Superior temporal gyrus (tissue), 1 donor: ENCODE results near the gene PRMT1.

Experiments used
- DNase-seq: peaks from one replicate; pipeline ENCODE4 v3.0.0-alpha.2; 2016; ENCODE audit errors: extremely low spot score

PRMT1 gene

GRCh38 chr19:49688531-49689132 lies 11.6 kb downstream of the PRMT1 start:
- no peak for DNase-seq

GRCh38 chr19:49689133-49690078 lies 12.3 kb downstream of the PRMT1 start, which contains the start of gene ADM5:
ADM5 (plus strand) TSS chr19:49689594; CDS start chr19:49689838, 244 bp downstream.
- peak; percentile 42 for DNase-seq

GRCh38 chr19:49690079-49690655 lies 13.1 kb downstream of the PRMT1 start:
- DNase-seq: no peak

- peak; percentile 90 for DNase-seq
Observed at GRCh38 chr19:49690656-49691242, 13.7 kb downstream of the PRMT1 start, which contains the start of gene CPT1C. CPT1C (plus strand) TSS chr19:49691116; CDS start chr19:49692253, 1,137 bp downstream.

- DNase-seq: peak; percentile 85
Observed at GRCh38 chr19:49691243-49692146, 14.4 kb downstream of the PRMT1 start.

GRCh38 chr19:49692147-49692506 lies 15.1 kb downstream of the PRMT1 start:
- peak; percentile 56 for DNase-seq

GRCh38 chr19:49696115-49696514 lies 19.0 kb downstream of the PRMT1 start:
- DNase-seq: no peak

GRCh38 chr19:49696865-49697264 lies 19.8 kb downstream of the PRMT1 start:
- DNase-seq: no peak

- no peak for DNase-seq
Observed at GRCh38 chr19:49699364-49699763, 22.3 kb downstream of the PRMT1 start.

- no peak for DNase-seq
Observed at GRCh38 chr19:49700563-49700962, 23.5 kb downstream of the PRMT1 start.

- no peak for DNase-seq
Observed at GRCh38 chr19:49701271-49701786, 24.3 kb downstream of the PRMT1 start.

GRCh38 chr19:49704888-49705642 lies 28.0 kb downstream of the PRMT1 start:
- DNase-seq: no peak

GRCh38 chr19:49705919-49706318 lies 28.8 kb downstream of the PRMT1 start:
- DNase-seq: no peak

GRCh38 chr19:49710372-49710951 lies 33.4 kb downstream of the PRMT1 start:
- DNase-seq: no peak

- DNase-seq: no peak
Observed at GRCh38 chr19:49712397-49712859, 35.4 kb downstream of the PRMT1 start.

- DNase-seq: no peak
Observed at GRCh38 chr19:49713236-49713845, 36.3 kb downstream of the PRMT1 start.

GRCh38 chr19:49716154-49716553 lies 39.1 kb downstream of the PRMT1 start:
- no peak for DNase-seq

- no peak for DNase-seq
Observed at GRCh38 chr19:49718511-49718910, 41.4 kb downstream of the PRMT1 start.

- DNase-seq: no peak
Observed at GRCh38 chr19:49718991-49719390, 41.9 kb downstream of the PRMT1 start.
